SU-DHL-6 (cell line): ENCODE data around the gene SPACA5.

Experiments
- CTCF ChIP-seq: fragments of 200-600 bp; sonication (generic); IDR thresholded peaks from one replicate; pipeline ENCODE4 v1.5.1; 2017; ENCODE audit warnings: antibody characterized with exemption, mild to moderate bottlenecking, low read length, moderate library complexity; ENCODE audit not compliant: insufficient read depth, poor library complexity, severe bottlenecking
- EZH2phosphoT487 ChIP-seq: fragments of 200-600 bp; sonication (generic), shearing (Covaris generic); conservative IDR thresholded peaks from 2 replicates; pipeline ENCODE4 v1.6.1; 2018; ENCODE audit warnings: mild to moderate bottlenecking, antibody characterized with exemption, low read length, moderate library complexity, mixed read lengths

GRCh38 chrX:48022738-48023137, 15.9 kb downstream of the SPACA5 start:
- TF ChIP-seq CTCF (no peak), EZH2phosphoT487 (no peak)
